ENCODE data around the gene TRIM33.

TRIM33 gene

GRCh38 chr1:114511032-114511785, at the start of gene TRIM33:
TSS of gene TRIM33 (minus strand) at chr1:114511203. CDS start at chr1:114511076, 127 bp downstream.
- no peaks in the 10 kb centered on the region for H3K36me3 ChIP-seq (replicated peaks; ENCODE audit: insufficient read depth, low read length)
- no peaks in the 10 kb centered on the region for H3K9me2 ChIP-seq (replicated peaks; ENCODE audit: insufficient read depth, low read length)
- H3K9me3 ChIP-seq (replicated peaks; ENCODE audit: insufficient read depth, low read length) = no peaks in the 10 kb centered on the region
- H2AFZ ChIP-seq (ENCODE audit: low read length) = peak within 1 kb of the TSS; percentile 58
- peak within 1 kb of the TSS; percentile 72 for H3K4me2 ChIP-seq (ENCODE audit: low read depth, low read length)
- H3K9ac ChIP-seq (ENCODE audit: low read length) = peak within 1 kb of the TSS; percentile 76
- 0 out of 2 replicates have a peak, but pooled peaks cover 4% of the 10 kb centered on the region for H4K20me1 ChIP-seq (ENCODE audit: insufficient read depth, low read length)
- peaks cover 44% of the 10 kb centered on the region for H3K79me2 ChIP-seq (ENCODE audit: low read length)
- H3K4me3 ChIP-seq (ENCODE audit: low read length) = peak within 1 kb of the TSS; percentile 85
- TF ChIP-seq CTCF (IDR thresholded peaks at IDR 0.05; ENCODE audit: low read length) = no peak
- TF ChIP-seq EZH2phosphoT487 (IDR thresholded peaks at IDR 0.05; ENCODE audit: low read length) = no peak
- TF ChIP-seq EZH2 (optimal IDR thresholded peaks at IDR 0.05; ENCODE audit: low read depth, low read length) = no peak
- H3K27me3 ChIP-seq (replicated peaks; ENCODE audit: insufficient read depth, low read length) = no peaks in the 10 kb centered on the region
- H3K27ac ChIP-seq (ENCODE audit: low read length) = peak within 1 kb of the TSS; percentile 87
- peaks cover 7% of the 10 kb centered on the region; the same call in 1 of the 2 replicates for H3F3A ChIP-seq (ENCODE audit: insufficient read depth, low read length)
- peaks cover 4% of the 10 kb centered on the region; the same call in 1 of the 2 replicates for H3K4me1 ChIP-seq (ENCODE audit: low read length)
- peak; percentile 88 for DNase-seq

GRCh38 chr1:114559356-114559755, 48.4 kb upstream of the TRIM33 start:
- Histone ChIP-seq H3K9me3 (replicated peaks; ENCODE audit: insufficient read depth, low read length) (no peaks in the 10 kb centered on the region), H3K79me2 (ENCODE audit: low read length) (no peaks in the 10 kb centered on the region), H2AFZ (ENCODE audit: low read length) (no peak overlapping the region), H3K4me3 (ENCODE audit: low read length) (no peak overlapping the region), H4K20me1 (ENCODE audit: insufficient read depth, low read length) (no peaks in the 10 kb centered on the region), H3K9ac (ENCODE audit: low read length) (no peak overlapping the region), H3K9me2 (replicated peaks; ENCODE audit: insufficient read depth, low read length) (no peaks in the 10 kb centered on the region), H3K4me2 (ENCODE audit: low read depth, low read length) (no peak overlapping the region), H3F3A (ENCODE audit: insufficient read depth, low read length) (no peaks in the 10 kb centered on the region), H3K27ac (ENCODE audit: low read length) (no peak overlapping the region), H3K36me3 (replicated peaks; ENCODE audit: insufficient read depth, low read length) (no peaks in the 10 kb centered on the region), H3K27me3 (replicated peaks; ENCODE audit: insufficient read depth, low read length) (no peaks in the 10 kb centered on the region), H3K4me1 (ENCODE audit: low read length) (peaks cover 9% of the 10 kb centered on the region; the same call in 1 of the 2 replicates)
- no peak for DNase-seq
- TF ChIP-seq EZH2phosphoT487 (IDR thresholded peaks at IDR 0.05; ENCODE audit: low read length) = no peak
- no peak for TF ChIP-seq CTCF (IDR thresholded peaks at IDR 0.05; ENCODE audit: low read length)
- TF ChIP-seq EZH2 (optimal IDR thresholded peaks at IDR 0.05; ENCODE audit: low read depth, low read length) = no peak

- no peak overlapping the region for H3K4me3 ChIP-seq (ENCODE audit: low read length)
- H3F3A ChIP-seq (ENCODE audit: insufficient read depth, low read length) = no peaks in the 10 kb centered on the region
- no peaks in the 10 kb centered on the region for H4K20me1 ChIP-seq (ENCODE audit: insufficient read depth, low read length)
- H2AFZ ChIP-seq (ENCODE audit: low read length) = no peak overlapping the region
- H3K27ac ChIP-seq (ENCODE audit: low read length) = no peak overlapping the region
- no peak overlapping the region for H3K9ac ChIP-seq (ENCODE audit: low read length)
- TF ChIP-seq EZH2 (optimal IDR thresholded peaks at IDR 0.05; ENCODE audit: low read depth, low read length) = no peak
- TF ChIP-seq CTCF (IDR thresholded peaks at IDR 0.05; ENCODE audit: low read length) = peak; percentile 29
- no peak overlapping the region for H3K4me2 ChIP-seq (ENCODE audit: low read depth, low read length)
- no peaks in the 10 kb centered on the region for H3K79me2 ChIP-seq (ENCODE audit: low read length)
- H3K27me3 ChIP-seq (replicated peaks; ENCODE audit: insufficient read depth, low read length) = no peaks in the 10 kb centered on the region
- no peaks in the 10 kb centered on the region for H3K9me3 ChIP-seq (replicated peaks; ENCODE audit: insufficient read depth, low read length)
- H3K4me1 ChIP-seq (ENCODE audit: low read length) = peaks cover 9% of the 10 kb centered on the region; the same call in 1 of the 2 replicates
- DNase-seq = no peak
- no peaks in the 10 kb centered on the region for H3K9me2 ChIP-seq (replicated peaks; ENCODE audit: insufficient read depth, low read length)
- no peaks in the 10 kb centered on the region for H3K36me3 ChIP-seq (replicated peaks; ENCODE audit: insufficient read depth, low read length)
Observed at GRCh38 chr1:114558544-114558943, 47.5 kb upstream of the TRIM33 start.

Measured in MM.1S (cell line).